A549 (cell line): ENCODE measurements around the gene TMEM120B. TPM values are rescaled to one million over a fixed set of nuclear protein-coding genes. Genes with fewer than 3 reads are reported as not detected.

ENCODE experiments used
- ATAC-seq, 2 experiments: fragments of 200-7000 bp in 1 of 2; fragments of >200 bp in 1 of 2; cut with Nextera tagmentation in 1 of 2; cut with Tn5 transposase in 1 of 2; 3 replicates each; pipeline versions ENCODE4 v1.8.0 to v1.9.1; 2018 to 2020; ENCODE audit warnings: mild to moderate bottlenecking in 1 of 2, moderate library complexity in 1 of 2
- CTCF ChIA-PET: fragments of 300-600 bp; sonication (Branson Sonifier 250); formaldehyde crosslinking; extraction: SDS; loops from one replicate; lab custom pipeline; 2021; ENCODE audit warnings: antibody characterized with exemption, inconsistent platforms; lab: Yijun Ruan, JAX
- POLR2A ChIA-PET: fragments of 350-600 bp; formaldehyde crosslinking; extraction: SDS; loops from one replicate; lab custom pipeline; 2021; ENCODE audit warnings: antibody characterized with exemption, inconsistent platforms; lab: Yijun Ruan, JAX
- DNase-seq, 2 experiments: peaks; one replicate each; pipeline versions ENCODE4 v3.0.0 to v3.0.0-alpha.2; 2011 to 2016; ENCODE audit warnings: low read depth in 1 of 2, low spot score in 1 of 2
- FAIRE-seq: peaks from 2 replicates; lab custom pipeline; 2011; peaks lifted over from hg19 to GRCh38; lab: Jason Lieb, UNC
- H3K27ac ChIP-seq, 2 experiments: fragments of >200 bp; sonication (Bioruptor Twin); formaldehyde crosslinking; 3 replicates each; pipeline ENCODE4 v1.5.1; 2016 to 2017
- H3K4me1 ChIP-seq: fragments of >200 bp; sonication (Bioruptor Twin); formaldehyde crosslinking; 3 replicates; pipeline ENCODE4 v1.6.1; 2016
- H3K4me2 ChIP-seq: fragments of >200 bp; sonication (Bioruptor Twin); formaldehyde crosslinking; 3 replicates; pipeline ENCODE4 v1.6.1; 2016
- H3K4me3 ChIP-seq: fragments of >200 bp; sonication (Bioruptor Twin); formaldehyde crosslinking; 3 replicates; pipeline ENCODE4 v1.5.1; 2016
- H3K9me3 ChIP-seq: fragments of >200 bp; sonication (Bioruptor Twin); formaldehyde crosslinking; 3 replicates; pipeline ENCODE4 v1.6.1; 2016
- BCL3 ChIP-seq: fragments of >200 bp; sonication (Bioruptor Twin); formaldehyde crosslinking; IDR thresholded peaks from 3 replicates; pipeline ENCODE4 v1.6.1; 2016
- CHD4 ChIP-seq: fragments of 200-600 bp; sonication (generic); IDR thresholded peaks from 2 replicates; pipeline ENCODE4 v1.6.1; 2016; ENCODE audit warnings: antibody characterized with exemption, mild to moderate bottlenecking, borderline replicate concordance
- E2F6 ChIP-seq: IDR thresholded peaks from 2 replicates; pipeline ENCODE4 v1.6.1; 2012; ENCODE audit warnings: low read depth, borderline replicate concordance
- FOSL2 ChIP-seq, 2 experiments: fragments of 450-650 bp in 1 of 2; fragments of >200 bp in 1 of 2; sonication (Bioruptor Twin) in 1 of 2; formaldehyde crosslinking; IDR thresholded peaks; 2 replicates each; pipeline versions ENCODE4 v1.5.0 to v1.6.1; 2016 to 2020; ENCODE audit warnings: mild to moderate bottlenecking in 1 of 2, moderate library complexity in 1 of 2
- FOXS1 ChIP-seq: fragments of 250-450 bp; sonication (Bioruptor Pico); IDR thresholded peaks from 2 replicates; pipeline ENCODE4 v1.5.0; 2020; ENCODE audit warnings: mild to moderate bottlenecking, moderate library complexity
- GATA3 ChIP-seq: IDR thresholded peaks from 2 replicates; pipeline ENCODE4 v1.6.1; 2012; ENCODE audit warnings: borderline replicate concordance
- HDAC2 ChIP-seq: fragments of 200-600 bp; sonication (generic); IDR thresholded peaks from 2 replicates; pipeline ENCODE4 v1.6.1; 2016
- HOXA7 ChIP-seq: fragments of 250-450 bp; sonication (Bioruptor Pico); IDR thresholded peaks from 2 replicates; pipeline ENCODE4 v1.5.0; 2020; ENCODE audit warnings: mild to moderate bottlenecking, moderate library complexity
- JUNB ChIP-seq: fragments of >200 bp; sonication (Bioruptor Twin); formaldehyde crosslinking; IDR thresholded peaks from 2 replicates; pipeline ENCODE4 v1.6.1; 2016
- KDM5A ChIP-seq: fragments of 200-600 bp; sonication (generic); IDR thresholded peaks from 2 replicates; pipeline ENCODE4 v1.6.1; 2016; ENCODE audit warnings: antibody characterized with exemption, mild to moderate bottlenecking
- MAFK ChIP-seq: fragments of 450-650 bp; IDR thresholded peaks from 2 replicates; pipeline ENCODE4 v1.6.1; 2014; ENCODE audit not compliant: partially characterized antibody
- MAX ChIP-seq: IDR thresholded peaks from 2 replicates; pipeline ENCODE4 v1.6.1; 2012
- MAZ ChIP-seq: fragments of 150-350 bp; IDR thresholded peaks from 2 replicates; pipeline ENCODE4 v1.6.1; 2014; ENCODE audit warnings: antibody characterized with exemption, low read depth, low read length, borderline replicate concordance
- MYC ChIP-seq: IDR thresholded peaks from 2 replicates; pipeline ENCODE4 v1.6.1; 2012; ENCODE audit warnings: mild to moderate bottlenecking, inconsistent platforms, low read length, improper control_type of control experiment, borderline replicate concordance
- PBX3 ChIP-seq: IDR thresholded peaks from 2 replicates; pipeline ENCODE4 v1.6.1; 2012
- RCOR1 ChIP-seq: fragments of 150-350 bp; IDR thresholded peaks from 2 replicates; pipeline ENCODE4 v1.6.1; 2014; ENCODE audit warnings: antibody characterized with exemption, low read length, low read depth
- RFX5 ChIP-seq: fragments of 450-650 bp; IDR thresholded peaks from 2 replicates; pipeline ENCODE4 v1.7.1; 2014; ENCODE audit warnings: antibody characterized with exemption, mild to moderate bottlenecking, moderate library complexity
- SREBF2 ChIP-seq: fragments of 450-650 bp; IDR thresholded peaks from 2 replicates; pipeline ENCODE4 v1.6.1; 2014; ENCODE audit warnings: mild to moderate bottlenecking, moderate library complexity
- ZC3H11A ChIP-seq: fragments of 450-650 bp; IDR thresholded peaks from 2 replicates; pipeline ENCODE4 v1.6.1; 2014; ENCODE audit warnings: antibody characterized with exemption, mild to moderate bottlenecking
- ZSCAN20 ChIP-seq: fragments of 250-450 bp; sonication (Bioruptor Pico); IDR thresholded peaks from 2 replicates; pipeline ENCODE4 v1.8.0; 2022; ENCODE audit warnings: mild to moderate bottlenecking, moderate library complexity
- WGBS: methylation state at CpG from one replicate; pipeline ENCODE4 v1.1.6; 2017; ENCODE audit errors: missing lambda C conversion rate; 5-methylcytosine and 5-hydroxymethylcytosine counted together
- polyA plus RNA-seq, 4 experiments: library from polyadenylated mRNA; depleted of rRNA in 3 of 4; stranded (reverse); fragments of >200 nt; fragmentation: RNase III in 1 of 4; extraction: RNeasy Plus Mini Kit Qiagen cat#74134 plus additional on column Dnase treatment in 1 of 4; gene quantifications; 2 replicates in 3 of 4; 3 replicates in 1 of 4; pipeline ENCODE4 v1.2.3, GENCODE V29; 2011 to 2017
- TF ChIP-seq, protein P1 (sequence below): fragments of 250-450 bp; sonication (Bioruptor Pico); IDR thresholded peaks from 2 replicates; pipeline ENCODE4 v1.5.0; 2020; ENCODE audit warnings: low read depth, mild to moderate bottlenecking, moderate library complexity
- TF ChIP-seq, protein P2 (sequence below): fragments of 450-650 bp; IDR thresholded peaks from 2 replicates; pipeline ENCODE4 v1.6.1; 2014; ENCODE audit warnings: antibody characterized with exemption
- TF ChIP-seq, protein P3 (sequence below): fragments of >200 bp; sonication (Bioruptor Twin); formaldehyde crosslinking; IDR thresholded peaks from 3 replicates; pipeline ENCODE4 v1.5.1; 2016

Gene TMEM120B
- polyA plus RNA-seq, 2 of the 4 experiments (the other 2 are of a cell fraction), result 10.6 to 13.2 TPM

- no peak for TF ChIP-seq HDAC2
- TF ChIP-seq BCL3, result no peak
- TF ChIP-seq ZC3H11A, result no peak
- TF ChIP-seq JUNB, result no peak
- no peak for TF ChIP-seq CHD4
- no peak for TF ChIP-seq MAZ
- TF ChIP-seq RCOR1, result no peak
- no peak for TF ChIP-seq GATA3
- TF ChIP-seq FOXS1 (CRISPR knock-in tag), result no peak
- TF ChIP-seq MAFK, result no peak
- no peak for TF ChIP-seq ZSCAN20 (CRISPR knock-in tag)
- TF ChIP-seq, all 56 proteins: peak for 0
- CTCF ChIA-PET, result interaction anchor here (1.2 to 72.2 kb wide), 2 partner anchors 18 to 34 kb away, joined by 4 to 2657 read pairs; partner anchors contain the start of genes RHOF and SETD1B
- POLR2A ChIA-PET, result no interaction called here
- no peak for DNase-seq
- 90% methylated on average over 7 of the region's 7 CpGs for WGBS
- Histone ChIP-seq H3K4me2 (no peak overlapping the region), H3K4me1 (no peaks in the 10 kb centered on the region), H3K9me3 (no peaks in the 10 kb centered on the region), H3K27ac (no peak overlapping the region), H3K4me3 (no peak overlapping the region)
- no peak for ATAC-seq
- no peak for FAIRE-seq
Observed at GRCh38 chr12:121820056-121820455, 107.5 kb downstream of the TMEM120B start.

GRCh38 chr12:121822393-121823100 lies 110.0 kb downstream of the TMEM120B start:
- ChIA-PET POLR2A (no interaction called here), CTCF (interaction anchor here (72.2 kb wide), 1 partner anchor 37 kb away, joined by 2657 read pairs; the partner anchor contains the start of genes RHOF and SETD1B)
- H3K4me3 ChIP-seq, result no peak overlapping the region
- H3K9me3 ChIP-seq, result no peaks in the 10 kb centered on the region
- no peak overlapping the region for H3K4me2 ChIP-seq
- 94% methylated on average over 30 of the region's 39 CpGs for whole genome bisulfite sequencing
- H3K27ac ChIP-seq, result no peak overlapping the region
- ATAC-seq (no peak), FAIRE-seq (no peak), DNase-seq (no peak)
- TF ChIP-seq HOXA7, result no peak
- TF ChIP-seq MYC, result no peak
- TF ChIP-seq, protein P1, sequence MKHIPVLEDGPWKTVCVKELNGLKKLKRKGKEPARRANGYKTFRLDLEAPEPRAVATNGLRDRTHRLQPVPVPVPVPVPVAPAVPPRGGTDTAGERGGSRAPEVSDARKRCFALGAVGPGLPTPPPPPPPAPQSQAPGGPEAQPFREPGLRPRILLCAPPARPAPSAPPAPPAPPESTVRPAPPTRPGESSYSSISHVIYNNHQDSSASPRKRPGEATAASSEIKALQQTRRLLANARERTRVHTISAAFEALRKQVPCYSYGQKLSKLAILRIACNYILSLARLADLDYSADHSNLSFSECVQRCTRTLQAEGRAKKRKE (CRISPR knock-in tag), result no peak
- no peak for TF ChIP-seq HDAC2
- no peak for TF ChIP-seq RFX5
- TF ChIP-seq E2F6, result no peak
- no peak for TF ChIP-seq MAX
- no peak for TF ChIP-seq KDM5A
- no peak for TF ChIP-seq PBX3
- TF ChIP-seq, protein P2, sequence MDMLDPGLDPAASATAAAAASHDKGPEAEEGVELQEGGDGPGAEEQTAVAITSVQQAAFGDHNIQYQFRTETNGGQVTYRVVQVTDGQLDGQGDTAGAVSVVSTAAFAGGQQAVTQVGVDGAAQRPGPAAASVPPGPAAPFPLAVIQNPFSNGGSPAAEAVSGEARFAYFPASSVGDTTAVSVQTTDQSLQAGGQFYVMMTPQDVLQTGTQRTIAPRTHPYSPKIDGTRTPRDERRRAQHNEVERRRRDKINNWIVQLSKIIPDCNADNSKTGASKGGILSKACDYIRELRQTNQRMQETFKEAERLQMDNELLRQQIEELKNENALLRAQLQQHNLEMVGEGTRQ, result no peak
- no peak for TF ChIP-seq FOSL2 (IDR thresholded peaks at IDR 0.05)
- no peak for TF ChIP-seq FOSL2 (CRISPR knock-in tag; IDR thresholded peaks at IDR 0.05)
- TF ChIP-seq MAFK, result no peak
- TF ChIP-seq, protein P3, sequence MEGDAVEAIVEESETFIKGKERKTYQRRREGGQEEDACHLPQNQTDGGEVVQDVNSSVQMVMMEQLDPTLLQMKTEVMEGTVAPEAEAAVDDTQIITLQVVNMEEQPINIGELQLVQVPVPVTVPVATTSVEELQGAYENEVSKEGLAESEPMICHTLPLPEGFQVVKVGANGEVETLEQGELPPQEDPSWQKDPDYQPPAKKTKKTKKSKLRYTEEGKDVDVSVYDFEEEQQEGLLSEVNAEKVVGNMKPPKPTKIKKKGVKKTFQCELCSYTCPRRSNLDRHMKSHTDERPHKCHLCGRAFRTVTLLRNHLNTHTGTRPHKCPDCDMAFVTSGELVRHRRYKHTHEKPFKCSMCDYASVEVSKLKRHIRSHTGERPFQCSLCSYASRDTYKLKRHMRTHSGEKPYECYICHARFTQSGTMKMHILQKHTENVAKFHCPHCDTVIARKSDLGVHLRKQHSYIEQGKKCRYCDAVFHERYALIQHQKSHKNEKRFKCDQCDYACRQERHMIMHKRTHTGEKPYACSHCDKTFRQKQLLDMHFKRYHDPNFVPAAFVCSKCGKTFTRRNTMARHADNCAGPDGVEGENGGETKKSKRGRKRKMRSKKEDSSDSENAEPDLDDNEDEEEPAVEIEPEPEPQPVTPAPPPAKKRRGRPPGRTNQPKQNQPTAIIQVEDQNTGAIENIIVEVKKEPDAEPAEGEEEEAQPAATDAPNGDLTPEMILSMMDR, result no peak
- no peak for TF ChIP-seq SREBF2
- TF ChIP-seq MAZ, result no peak
- no peak for TF ChIP-seq BCL3
- H3K4me1 ChIP-seq, result no peaks in the 10 kb centered on the region
